ENCODE measurements around the gene MAPK6. TPM values are rescaled to one million over a fixed set of nuclear protein-coding genes. Genes with fewer than 3 reads are reported as not detected.

Gene MAPK6
- total RNA-seq, 3 donors from 2014 or later (not counting 1 experiment from before 2014, with no cell fraction given), result 33.0 to 36.2 (median 33.1) TPM

DNA sequence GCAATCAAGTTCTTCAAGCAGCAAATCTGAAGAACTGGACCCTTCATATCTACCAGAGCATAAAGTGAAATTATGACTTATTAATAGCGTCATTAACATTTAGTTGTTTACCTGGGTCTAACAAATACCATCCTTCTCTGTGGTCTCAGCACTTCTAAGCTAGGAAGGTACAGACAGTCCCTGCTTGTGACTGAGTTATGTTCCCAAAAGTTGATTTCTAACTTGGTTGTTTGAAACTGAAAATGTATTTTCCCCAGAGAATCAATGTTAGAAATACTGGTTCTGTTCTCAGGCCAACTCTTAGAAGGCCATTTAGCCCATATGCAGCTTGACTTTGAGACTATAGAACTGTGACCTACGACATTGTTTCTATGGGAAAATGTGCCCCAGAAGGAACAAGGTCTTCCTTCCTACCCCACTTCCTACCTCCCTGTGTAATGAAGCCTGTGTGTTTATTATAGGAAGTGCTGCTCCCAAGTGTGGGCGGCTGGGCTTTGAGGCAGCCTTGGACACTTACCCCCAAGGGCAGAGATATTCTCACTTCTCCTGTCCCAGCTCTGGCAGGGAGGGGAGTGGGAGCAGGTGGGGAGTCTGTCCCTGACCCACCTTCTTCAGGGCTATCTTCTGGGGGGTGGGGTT, 12.2 kb upstream of the MAPK6 start:
- no peaks in the 10 kb centered on the region for H3K9me3 Mint-ChIP-seq
- Histone ChIP-seq H3K36me3 (ENCODE audit: control insufficient read depth, insufficient read depth, low read length) (no peaks in the 10 kb centered on the region), H3K9me3 (ENCODE audit: control insufficient read depth, insufficient read depth, low read length) (no peaks in the 10 kb centered on the region), H3K27ac (ENCODE audit: low read length) (no peak overlapping the region), H3K4me1 (ENCODE audit: control insufficient read depth, insufficient read depth, low read length) (peaks cover 2% of the 10 kb centered on the region), H3K27me3 (ENCODE audit: control insufficient read depth, insufficient read depth, low read length) (no peaks in the 10 kb centered on the region), H3K4me3 (ENCODE audit: low read length) (no peak overlapping the region)
- no peak for ATAC-seq
- intact Hi-C loops (cut with micrococcal nuclease), result no loop called here
- no peak overlapping the region for H3K27ac Mint-ChIP-seq
- 83% methylated on average over 2 of the region's 3 CpGs for WGBS (ENCODE audit: insufficient coverage)
- no peaks in the 10 kb centered on the region for H3K36me3 Mint-ChIP-seq
- H3K4me3 Mint-ChIP-seq, result no peak overlapping the region
- no peaks in the 10 kb centered on the region for H3K4me1 Mint-ChIP-seq
- peaks cover 0 to 5% of the 10 kb centered on the region in 2 donors for H3K27me3 Mint-ChIP-seq (ENCODE audit: low read depth in 2 of 2)
- DNase-seq, result no peak
- TF ChIP-seq, protein P1, sequence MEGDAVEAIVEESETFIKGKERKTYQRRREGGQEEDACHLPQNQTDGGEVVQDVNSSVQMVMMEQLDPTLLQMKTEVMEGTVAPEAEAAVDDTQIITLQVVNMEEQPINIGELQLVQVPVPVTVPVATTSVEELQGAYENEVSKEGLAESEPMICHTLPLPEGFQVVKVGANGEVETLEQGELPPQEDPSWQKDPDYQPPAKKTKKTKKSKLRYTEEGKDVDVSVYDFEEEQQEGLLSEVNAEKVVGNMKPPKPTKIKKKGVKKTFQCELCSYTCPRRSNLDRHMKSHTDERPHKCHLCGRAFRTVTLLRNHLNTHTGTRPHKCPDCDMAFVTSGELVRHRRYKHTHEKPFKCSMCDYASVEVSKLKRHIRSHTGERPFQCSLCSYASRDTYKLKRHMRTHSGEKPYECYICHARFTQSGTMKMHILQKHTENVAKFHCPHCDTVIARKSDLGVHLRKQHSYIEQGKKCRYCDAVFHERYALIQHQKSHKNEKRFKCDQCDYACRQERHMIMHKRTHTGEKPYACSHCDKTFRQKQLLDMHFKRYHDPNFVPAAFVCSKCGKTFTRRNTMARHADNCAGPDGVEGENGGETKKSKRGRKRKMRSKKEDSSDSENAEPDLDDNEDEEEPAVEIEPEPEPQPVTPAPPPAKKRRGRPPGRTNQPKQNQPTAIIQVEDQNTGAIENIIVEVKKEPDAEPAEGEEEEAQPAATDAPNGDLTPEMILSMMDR (IDR thresholded peaks at IDR 0.05), result no peak

GRCh38 chr15:52008359-52008697, 10.7 kb upstream of the MAPK6 start:
- Mint-ChIP-seq H3K4me1 (no peaks in the 10 kb centered on the region), H3K27ac (no peak overlapping the region), H3K36me3 (no peaks in the 10 kb centered on the region), H3K4me3 (no peak overlapping the region), H3K9me3 (no peaks in the 10 kb centered on the region), H3K27me3 (ENCODE audit: low read depth in 2 of 2) (peaks cover 0 to 5% of the 10 kb centered on the region in 2 donors)
- 91% methylated on average over 5 of the region's 5 CpGs for WGBS (ENCODE audit: insufficient coverage)
- no peaks in the 10 kb centered on the region for H3K27me3 ChIP-seq (ENCODE audit: control insufficient read depth, insufficient read depth, low read length)
- intact Hi-C loops (cut with micrococcal nuclease), result no loop called here
- ATAC-seq, result no peak
- no peaks in the 10 kb centered on the region for H3K9me3 ChIP-seq (ENCODE audit: control insufficient read depth, insufficient read depth, low read length)
- H3K4me3 ChIP-seq (ENCODE audit: low read length), result no peak overlapping the region
- TF ChIP-seq, protein P1 (IDR thresholded peaks at IDR 0.05), result no peak
- no peak for DNase-seq
- H3K4me1 ChIP-seq (ENCODE audit: control insufficient read depth, insufficient read depth, low read length), result peaks cover 2% of the 10 kb centered on the region
- H3K36me3 ChIP-seq (ENCODE audit: control insufficient read depth, insufficient read depth, low read length), result no peaks in the 10 kb centered on the region
- H3K27ac ChIP-seq (ENCODE audit: low read length), result no peak overlapping the region

- Histone ChIP-seq H3K9me3 (ENCODE audit: control insufficient read depth, insufficient read depth, low read length) (no peaks in the 10 kb centered on the region), H3K36me3 (ENCODE audit: control insufficient read depth, insufficient read depth, low read length) (no peaks in the 10 kb centered on the region), H3K27me3 (ENCODE audit: control insufficient read depth, insufficient read depth, low read length) (no peaks in the 10 kb centered on the region), H3K4me1 (ENCODE audit: control insufficient read depth, insufficient read depth, low read length) (peaks cover 2% of the 10 kb centered on the region), H3K4me3 (ENCODE audit: low read length) (no peak overlapping the region), H3K27ac (ENCODE audit: low read length) (no peak overlapping the region)
- Mint-ChIP-seq H3K4me1 (no peaks in the 10 kb centered on the region), H3K9me3 (no peaks in the 10 kb centered on the region), H3K4me3 (no peak overlapping the region), H3K27me3 (ENCODE audit: low read depth in 2 of 2) (peaks cover 0 to 5% of the 10 kb centered on the region in 2 donors), H3K36me3 (no peaks in the 10 kb centered on the region), H3K27ac (no peak overlapping the region)
- intact Hi-C loops (cut with micrococcal nuclease), result no loop called here
- TF ChIP-seq, protein P1 (IDR thresholded peaks at IDR 0.05), result no peak
- DNase-seq (no peak), ATAC-seq (no peak)
- 90% methylated on average over 2 of the region's 2 CpGs for WGBS (ENCODE audit: insufficient coverage)
Observed at GRCh38 chr15:52008698-52009434, 10.2 kb upstream of the MAPK6 start.

Data from natural killer cell (primary cell).